ENCODE data around the gene TGFA.

DNA sequence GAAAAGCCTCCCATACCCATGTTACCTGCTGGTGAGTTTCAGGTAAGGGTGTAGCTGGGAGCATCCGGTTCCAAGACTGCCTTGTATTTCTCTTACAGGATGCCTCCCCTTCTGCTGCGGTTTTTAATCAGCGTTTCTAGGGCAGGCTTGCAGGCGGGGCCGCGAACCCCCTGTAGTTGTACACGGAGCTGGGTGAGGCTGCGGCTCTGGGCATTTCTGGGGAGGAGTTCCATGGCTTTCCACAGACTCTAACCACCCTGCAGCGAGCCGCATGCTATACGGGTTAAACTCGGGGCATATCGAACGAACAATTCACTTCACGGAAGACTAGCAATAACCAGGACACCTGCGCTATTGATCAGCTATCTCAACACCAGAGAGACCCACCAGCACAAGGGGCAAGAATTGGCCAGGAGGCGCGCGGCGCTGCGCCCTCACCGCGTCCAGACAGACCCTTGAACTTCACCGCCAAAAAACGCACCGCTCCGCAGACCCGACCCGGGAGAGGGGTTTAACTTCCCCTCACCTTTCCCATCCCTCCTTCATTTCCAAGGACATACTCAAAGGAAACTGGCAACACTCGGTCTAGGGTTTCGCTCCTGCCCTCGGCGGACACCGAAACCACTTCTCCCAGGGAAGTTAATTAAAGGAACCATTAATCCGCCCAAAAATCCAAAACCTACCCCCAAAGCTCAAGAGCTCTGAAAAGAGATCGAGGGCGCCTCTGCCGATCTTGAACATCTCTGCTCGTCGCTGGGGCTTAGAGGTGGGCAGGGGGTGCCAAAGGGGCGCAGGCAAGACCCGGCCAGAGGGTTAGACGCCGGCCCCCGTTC lies 909 bp downstream of the TGFA start:
- TF ChIP-seq, protein P1, sequence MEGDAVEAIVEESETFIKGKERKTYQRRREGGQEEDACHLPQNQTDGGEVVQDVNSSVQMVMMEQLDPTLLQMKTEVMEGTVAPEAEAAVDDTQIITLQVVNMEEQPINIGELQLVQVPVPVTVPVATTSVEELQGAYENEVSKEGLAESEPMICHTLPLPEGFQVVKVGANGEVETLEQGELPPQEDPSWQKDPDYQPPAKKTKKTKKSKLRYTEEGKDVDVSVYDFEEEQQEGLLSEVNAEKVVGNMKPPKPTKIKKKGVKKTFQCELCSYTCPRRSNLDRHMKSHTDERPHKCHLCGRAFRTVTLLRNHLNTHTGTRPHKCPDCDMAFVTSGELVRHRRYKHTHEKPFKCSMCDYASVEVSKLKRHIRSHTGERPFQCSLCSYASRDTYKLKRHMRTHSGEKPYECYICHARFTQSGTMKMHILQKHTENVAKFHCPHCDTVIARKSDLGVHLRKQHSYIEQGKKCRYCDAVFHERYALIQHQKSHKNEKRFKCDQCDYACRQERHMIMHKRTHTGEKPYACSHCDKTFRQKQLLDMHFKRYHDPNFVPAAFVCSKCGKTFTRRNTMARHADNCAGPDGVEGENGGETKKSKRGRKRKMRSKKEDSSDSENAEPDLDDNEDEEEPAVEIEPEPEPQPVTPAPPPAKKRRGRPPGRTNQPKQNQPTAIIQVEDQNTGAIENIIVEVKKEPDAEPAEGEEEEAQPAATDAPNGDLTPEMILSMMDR (IDR thresholded peaks at IDR 0.05 in 2 of 3, conservative IDR thresholded peaks at IDR 0.05 in 1 of 3; ENCODE audit: control insufficient read depth in 2 of 3, extremely low read depth in 1 of 3, insufficient read depth in 1 of 3, low read depth in 3 of 3, low read length in 3 of 3), result no peak
- TF ChIP-seq POLR2A (IDR thresholded peaks at IDR 0.05; ENCODE audit: low read depth, low read length) (no peak), RCOR1 (conservative IDR thresholded peaks at IDR 0.05; ENCODE audit: low read depth, low read length) (no peak), MAX (IDR thresholded peaks at IDR 0.05; ENCODE audit: low read depth, low read length) (no peak), GABPA (IDR thresholded peaks at IDR 0.05; ENCODE audit: low read depth) (no peak), CHD1 (IDR thresholded peaks at IDR 0.05; ENCODE audit: low read depth, low read length) (no peak)
